H1 (cell line): ENCODE measurements around the gene PHACTR1. TPM values are rescaled to one million over a fixed set of nuclear protein-coding genes. Genes with fewer than 3 reads are reported as not detected.

ENCODE experiments used
- CTCF ChIA-PET: fragments of 300-600 bp; sonication (Branson Sonifier 250); formaldehyde crosslinking; loops from one replicate; lab custom pipeline; 2021; ENCODE audit not compliant: partially characterized antibody; lab: Charles Lee
- POLR2A ChIA-PET: fragments of 300-600 bp; sonication (Branson Sonifier 250); formaldehyde crosslinking; loops from one replicate; lab custom pipeline; 2021; ENCODE audit warnings: inconsistent platforms; ENCODE audit not compliant: partially characterized antibody; lab: Charles Lee
- DNase-seq, 2 experiments: peaks; one replicate each; pipeline versions ENCODE4 v3.0.0 to v3.0.0-alpha.2; 2010 to 2022; ENCODE audit warnings: low spot score in 2 of 2, low read depth in 1 of 2, mixed read lengths in 1 of 2
- FAIRE-seq: peaks from 2 replicates; lab custom pipeline; 2011; peaks lifted over from hg19 to GRCh38; lab: Jason Lieb, UNC
- H2AFZ ChIP-seq: 2 replicates; pipeline ENCODE4 v1.8.1; 2012; ENCODE audit warnings: low read length, inconsistent platforms
- H2AK5ac ChIP-seq: 2 replicates; pipeline ENCODE4 v1.6.1; 2013; ENCODE audit warnings: low read depth, low read length
- H2BK120ac ChIP-seq: replicated peaks from 2 replicates; pipeline ENCODE3; 2013; ENCODE audit warnings: low read depth, low read length, inconsistent platforms
- H2BK12ac ChIP-seq: 2 replicates; pipeline ENCODE4 v1.6.1; 2013; ENCODE audit warnings: low read depth, low read length
- H2BK15ac ChIP-seq: 2 replicates; pipeline ENCODE4 v1.6.1; 2013; ENCODE audit warnings: low read length
- H2BK20ac ChIP-seq: 2 replicates; pipeline ENCODE4 v1.6.1; 2013; ENCODE audit warnings: low read length
- H2BK5ac ChIP-seq: 2 replicates; pipeline ENCODE4 v1.6.1; 2013; ENCODE audit warnings: low read depth, low read length
- H3K14ac ChIP-seq: 2 replicates; pipeline ENCODE4 v1.6.1; 2013; ENCODE audit warnings: inconsistent platforms; ENCODE audit not compliant: insufficient read length
- H3K18ac ChIP-seq: 2 replicates; pipeline ENCODE4 v1.6.1; 2013; ENCODE audit warnings: low read length; ENCODE audit errors: extremely low read depth
- H3K23ac ChIP-seq: 2 replicates; pipeline ENCODE4 v1.6.1; 2013; ENCODE audit warnings: inconsistent platforms; ENCODE audit not compliant: insufficient read length
- H3K23me2 ChIP-seq: 2 replicates; pipeline ENCODE4 v1.6.1; 2013; ENCODE audit warnings: low read depth, low read length
- H3K27ac ChIP-seq: 2 replicates; pipeline ENCODE4 v1.6.1; 2011; ENCODE audit warnings: low read depth, low read length, inconsistent platforms
- H3K27me3 ChIP-seq, 4 experiments: replicated peaks in 1 of 4; 1 replicate in 1 of 4; 2 replicates in 3 of 4; pipeline versions ENCODE4 v1.6.1 to v1.8.1; 2011 to 2013; ENCODE audit warnings: low read length in 3 of 4, mild to moderate bottlenecking in 3 of 4, inconsistent platforms in 2 of 4, mixed read lengths in 2 of 4, moderate library complexity in 1 of 4; ENCODE audit not compliant: control insufficient read depth in 3 of 4, insufficient read depth in 3 of 4; ENCODE audit errors: extremely low read depth in 1 of 4
- H3K36me3 ChIP-seq, 4 experiments: 2 replicates each; pipeline versions ENCODE4 v1.6.1 to v1.8.1; 2011 to 2013; ENCODE audit warnings: mild to moderate bottlenecking in 4 of 4, low read length in 3 of 4, moderate library complexity in 2 of 4, control low read depth in 1 of 4, inconsistent platforms in 1 of 4; ENCODE audit not compliant: insufficient read depth in 4 of 4, control insufficient read depth in 2 of 4
- H3K4ac ChIP-seq: replicated peaks from 2 replicates; pipeline ENCODE3; 2013; ENCODE audit warnings: low read length, low read depth, mixed read lengths, inconsistent platforms; ENCODE audit not compliant: insufficient read length
- H3K4me1 ChIP-seq, 4 experiments: replicated peaks in 1 of 4; 1 replicate in 1 of 4; 2 replicates in 3 of 4; pipeline versions ENCODE4 v1.6.1 to v1.8.1; 2011 to 2013; ENCODE audit warnings: low read length in 3 of 4, inconsistent platforms in 2 of 4, mixed read lengths in 1 of 4; ENCODE audit not compliant: insufficient read depth in 4 of 4, control insufficient read depth in 3 of 4
- H3K4me2 ChIP-seq, 2 experiments: 2 replicates each; pipeline versions ENCODE4 v1.6.1 to v1.8.1; 2011 to 2013; ENCODE audit warnings: low read depth in 2 of 2, low read length in 2 of 2, control low read depth in 1 of 2, inconsistent platforms in 1 of 2, mild to moderate bottlenecking in 1 of 2; ENCODE audit not compliant: insufficient read depth in 1 of 2
- H3K4me3 ChIP-seq, 4 experiments: fragments of 200-600, 300-600 bp in 1 of 4; sonication (generic), shearing (Covaris generic), sonication (Bioruptor Twin) in 1 of 4; 2 replicates each; pipeline versions ENCODE4 v1.5.1 to v1.8.1; 2011 to 2016; ENCODE audit warnings: low read length in 4 of 4, low read depth in 3 of 4, control low read depth in 2 of 4, inconsistent platforms in 2 of 4, mild to moderate bottlenecking in 2 of 4, mixed read lengths in 1 of 4, moderate library complexity in 1 of 4; ENCODE audit not compliant: insufficient read depth in 2 of 4; ENCODE audit errors: extremely low read depth in 1 of 4
- H3K56ac ChIP-seq: replicated peaks from 2 replicates; pipeline ENCODE3; 2013; ENCODE audit warnings: low read depth, mild to moderate bottlenecking, mixed read lengths, low read length, inconsistent platforms; ENCODE audit not compliant: insufficient read length
- H3K79me1 ChIP-seq: 2 replicates; pipeline ENCODE4 v1.6.1; 2013; ENCODE audit warnings: low read depth, low read length, control low read depth
- H3K79me2 ChIP-seq, 2 experiments: 2 replicates each; pipeline versions ENCODE4 v1.6.1 to v1.8.1; 2012 to 2013; ENCODE audit warnings: low read length in 2 of 2, mild to moderate bottlenecking in 2 of 2, inconsistent platforms in 1 of 2; ENCODE audit not compliant: insufficient read depth in 2 of 2, control insufficient read depth in 1 of 2
- H3K9ac ChIP-seq, 4 experiments: replicated peaks in 1 of 4; 1 replicate in 1 of 4; 2 replicates in 3 of 4; pipeline versions ENCODE4 v1.6.1 to v1.8.1; 2011 to 2013; ENCODE audit warnings: low read depth in 3 of 4, low read length in 3 of 4, control low read depth in 2 of 4, mild to moderate bottlenecking in 2 of 4, moderate library complexity in 2 of 4, inconsistent platforms in 1 of 4; ENCODE audit errors: extremely low read depth in 1 of 4
- H3K9me3 ChIP-seq, 2 experiments: 2 replicates each; pipeline versions ENCODE4 v1.6.1 to v1.8.1; 2012 to 2013; ENCODE audit warnings: mild to moderate bottlenecking in 2 of 2, moderate library complexity in 2 of 2, control low read depth in 1 of 2, inconsistent platforms in 1 of 2, low read depth in 1 of 2, low read length in 1 of 2, mixed read lengths in 1 of 2; ENCODE audit not compliant: insufficient read depth in 2 of 2
- H4K20me1 ChIP-seq, 2 experiments: replicated peaks in 1 of 2; 2 replicates each; pipeline versions ENCODE3 to v1.8.1; 2011 to 2013; ENCODE audit warnings: inconsistent platforms in 2 of 2, low read length in 2 of 2, mild to moderate bottlenecking in 1 of 2; ENCODE audit not compliant: insufficient read depth in 2 of 2, control insufficient read depth in 1 of 2
- H4K5ac ChIP-seq: 2 replicates; pipeline ENCODE4 v1.6.1; 2013; ENCODE audit warnings: low read length, low read depth, mixed read lengths, inconsistent platforms; ENCODE audit not compliant: insufficient read length
- H4K8ac ChIP-seq: 2 replicates; pipeline ENCODE4 v1.8.0; 2013; ENCODE audit warnings: mild to moderate bottlenecking, moderate library complexity, low read length, inconsistent platforms; ENCODE audit not compliant: insufficient read depth; ENCODE audit errors: extremely low read depth
- H4K91ac ChIP-seq: replicated peaks from 2 replicates; pipeline ENCODE3; 2013; ENCODE audit warnings: low read length, mixed read lengths, inconsistent platforms; ENCODE audit not compliant: insufficient read length
- ASH2L ChIP-seq: fragments of 200-600, 300-600 bp; sonication (generic); IDR thresholded peaks from one replicate; pipeline ENCODE4 v1.7.1; 2017; ENCODE audit warnings: low read length
- CHD1 ChIP-seq: IDR thresholded peaks from 2 replicates; pipeline ENCODE4 v1.6.1; 2012; ENCODE audit warnings: low read depth, low read length, improper control_type of control experiment
- FOSL1 ChIP-seq: IDR thresholded peaks from 2 replicates; pipeline ENCODE4 v1.6.1; 2011; ENCODE audit warnings: mild to moderate bottlenecking, low read depth, low read length, moderate library complexity; ENCODE audit not compliant: insufficient read depth
- USF2 ChIP-seq: IDR thresholded peaks from 2 replicates; pipeline ENCODE4 v1.6.1; 2011; ENCODE audit warnings: low read length, improper control_type of control experiment
- WGBS, 2 experiments: shearing (Covaris generic) in 1 of 2; methylation state at CpG; one replicate each; pipeline versions ENCODE4 v1.1.6 to v1.1.7; 2013 to 2015; ENCODE audit warnings: low lambda C conversion rate in 2 of 2, mixed read lengths in 2 of 2, inconsistent platforms in 1 of 2, low coverage in 1 of 2, missing lambda C conversion rate in 1 of 2; ENCODE audit not compliant: insufficient replicate concordance in 2 of 2, insufficient coverage in 1 of 2, insufficient read length in 1 of 2; ENCODE audit errors: extremely low coverage in 1 of 2, missing lambda C conversion rate in 1 of 2; 5-methylcytosine and 5-hydroxymethylcytosine counted together
- polyA plus RNA-seq, 7 experiments: library from polyadenylated mRNA; depleted of rRNA in 3 of 7; stranded (reverse) in 5 of 7; unstranded in 2 of 7; fragments of >200 nt in 5 of 7; fragments of 200-250 nt in 2 of 7; gene quantifications; 1 replicate in 5 of 7; 2 replicates in 1 of 7; 4 replicates in 1 of 7; pipeline versions ENCODE4 v1.2.1 to v1.2.3, GENCODE V29; 2011 to 2013; ENCODE audit warnings: missing spikeins in 2 of 7, mixed read lengths in 2 of 7
- total RNA-seq: library from RNA; stranded (reverse); fragmentation: NEBNext Ultra II Directional; extraction: Animal tissue kit (Norgen Biotek cat#: 25700); gene quantifications from 2 replicates; pipeline ENCODE4 v1.2.1, GENCODE V29; 2021

PHACTR1 gene
- total and polyA plus RNA-seq, 2 of the 8 experiments (the other 6 are each of a cell fraction or from before 2014, with no cell fraction given): 3.9 to 17.1 TPM

- Histone ChIP-seq H4K91ac (no peak overlapping the region), H3K14ac (no peak overlapping the region), H3K4me2 (no peak overlapping the region), H3K18ac (no peak overlapping the region), H2BK12ac (no peak overlapping the region), H2BK5ac (no peak overlapping the region), H3K9me3 (no peaks in the 10 kb centered on the region), H3K23ac (no peak overlapping the region), H2BK120ac (no peak overlapping the region), H4K5ac (no peak overlapping the region), H2BK15ac (no peak overlapping the region), H2BK20ac (no peak overlapping the region), H3K9ac (no peak overlapping the region), H3K56ac (no peak overlapping the region)
- ChIA-PET CTCF (interaction anchor here (1.1 to 2.0 kb wide), 6 partner anchors 8 to 92 kb away, joined by 3 to 6 read pairs (median 4); no protein-coding TSS in a partner anchor), POLR2A (interaction anchor here (0.6 to 0.7 kb wide), 2 partner anchors 57 to 148 kb away, joined by 3 read pairs; no protein-coding TSS in a partner anchor)
- 90% methylated on average over 10 of the region's 10 CpGs; no CpG with 5 or more reads in 1 of the 2 experiments for WGBS, 2 experiments
- no peak for FAIRE-seq
- DNase-seq: no peak
- TF ChIP-seq CHD1 (no peak), FOSL1 (no peak), USF2 (no peak), ASH2L (no peak)
- TF ChIP-seq, all 59 proteins: peak for 0
- H3K4ac ChIP-seq: no peak overlapping the region
- H4K8ac ChIP-seq: no peak overlapping the region
- H2AK5ac ChIP-seq: no peak overlapping the region
- H3K36me3 ChIP-seq: no peaks in the 10 kb centered on the region
- no peaks in the 10 kb centered on the region for H4K20me1 ChIP-seq
- H3K27me3 ChIP-seq: no peaks in the 10 kb centered on the region
- H3K79me2 ChIP-seq: no peaks in the 10 kb centered on the region
- no peaks in the 10 kb centered on the region; the same call in 1 of the 2 replicates for H3K79me1 ChIP-seq
- no peak overlapping the region for H3K27ac ChIP-seq
- peaks cover 3% of the 10 kb centered on the region; the same call in 1 of the 2 replicates for H3K23me2 ChIP-seq
- H3K4me1 ChIP-seq: peaks cover 2 to 5% (median 2%) of the 10 kb centered on the region in 4 experiments; a peak in 2 of 7 replicates
- H3K4me3 ChIP-seq: no peak overlapping the region
- H2AFZ ChIP-seq: no peak overlapping the region
Observed at GRCh38 chr6:13186861-13187260, 470.3 kb downstream of the PHACTR1 start.
